Smooth muscle cell of the brain vasculature (primary cell): Measurements from ENCODE around the gene SHROOM4.

Experiments used
- DNase-seq: peaks from one replicate; pipeline ENCODE4 v3.0.0-alpha.2; 2012; ENCODE audit warnings: low read depth, low spot score

Gene SHROOM4

GRCh38 chrX:50615570-50616158 is 198.3 kb downstream of the SHROOM4 start:
- no peak for DNase-seq

GRCh38 chrX:50614460-50614859 is 199.5 kb downstream of the SHROOM4 start:
- no peak for DNase-seq

GRCh38 chrX:50613846-50614245 is 200.1 kb downstream of the SHROOM4 start:
- no peak for DNase-seq

GRCh38 chrX:50609796-50610195 is 204.2 kb downstream of the SHROOM4 start:
- no peak for DNase-seq

GRCh38 chrX:50606300-50606950 is 207.6 kb downstream of the SHROOM4 start:
- DNase-seq = no peak

GRCh38 chrX:50596056-50596455 is 217.9 kb downstream of the SHROOM4 start:
- DNase-seq = no peak

- DNase-seq = no peak
These were observed 219.2 kb downstream of the SHROOM4 start for GRCh38 chrX:50594788-50595187.

GRCh38 chrX:50586980-50587379 is 227.0 kb downstream of the SHROOM4 start:
- no peak for DNase-seq

- no peak for DNase-seq
These were observed 227.6 kb downstream of the SHROOM4 start for GRCh38 chrX:50586407-50586806.

- DNase-seq = no peak
These were observed 232.6 kb downstream of the SHROOM4 start for GRCh38 chrX:50581405-50581804.

- DNase-seq = peak; percentile 7
These were observed 234.0 kb downstream of the SHROOM4 start for GRCh38 chrX:50579955-50580354.

GRCh38 chrX:50577326-50577725 is 236.7 kb downstream of the SHROOM4 start:
- DNase-seq = no peak

GRCh38 chrX:50567636-50568035 is 246.4 kb downstream of the SHROOM4 start:
- no peak for DNase-seq

- DNase-seq = no peak
These were observed 248.3 kb downstream of the SHROOM4 start for GRCh38 chrX:50565718-50566117.
